Caco-2 (cell line): ENCODE data around the gene CHD9. TPM values are rescaled to one million over a fixed set of nuclear protein-coding genes. Genes with fewer than 3 reads are reported as not detected.

Experiments used
- BruUV-seq: library from RNA; stranded (reverse); fragments of 400-500 nt; replicated peaks from 2 replicates; lab custom pipeline; 2021; lab: Mats Ljungman, UMichigan
- CTCF ChIA-PET: fragments of 300-600 bp; sonication (Branson Sonifier 250); formaldehyde crosslinking; loops from one replicate; lab custom pipeline; 2022; ENCODE audit warnings: antibody characterized with exemption; lab: Charles Lee
- POLR2A ChIA-PET: fragments of 300-600 bp; sonication (Branson Sonifier 250); formaldehyde crosslinking; loops from one replicate; lab custom pipeline; 2022; ENCODE audit warnings: antibody characterized with exemption; lab: Charles Lee
- DNase-seq, 2 experiments: peaks; one replicate each; pipeline versions ENCODE4 v3.0.0 to v3.0.0-alpha.2; 2020 to 2022
- H3K27me3 ChIP-seq: replicated peaks from 2 replicates; pipeline ENCODE4 v1.6.0; 2011; ENCODE audit warnings: low read length; ENCODE audit not compliant: control insufficient read depth, insufficient read depth
- H3K36me3 ChIP-seq: 2 replicates; pipeline ENCODE4 v1.5.1; 2011; ENCODE audit warnings: low read length; ENCODE audit not compliant: control insufficient read depth, insufficient read depth
- H3K4me1 ChIP-seq: fragments of 250-450 bp; sonication (Bioruptor Pico); 2 replicates; pipeline ENCODE4 v1.5.1; 2020; ENCODE audit warnings: mild to moderate bottlenecking
- H3K4me3 ChIP-seq: 2 replicates; pipeline ENCODE4 v1.5.1; 2011; ENCODE audit warnings: low read depth, mild to moderate bottlenecking, control low read depth, low read length
- H3K9me3 ChIP-seq: fragments of 250-450 bp; sonication (Bioruptor Pico); 2 replicates; pipeline ENCODE4 v1.5.1; 2020; ENCODE audit warnings: mild to moderate bottlenecking, moderate library complexity
- H3K27ac Mint-ChIP-seq: one replicate; pipeline ENCODE4 v1.8.0; 2022; ENCODE audit warnings: mixed read lengths; ENCODE audit not compliant: unreplicated experiment
- H3K27me3 Mint-ChIP-seq: one replicate; pipeline ENCODE4 v1.8.0; 2022; ENCODE audit warnings: mixed read lengths; ENCODE audit not compliant: insufficient read depth, unreplicated experiment
- H3K36me3 Mint-ChIP-seq: one replicate; pipeline ENCODE4 v1.8.0; 2022; ENCODE audit warnings: mild to moderate bottlenecking, mixed read lengths; ENCODE audit not compliant: insufficient read depth, unreplicated experiment
- H3K4me1 Mint-ChIP-seq: one replicate; pipeline ENCODE4 v1.8.0; 2022; ENCODE audit warnings: low read depth, mixed read lengths; ENCODE audit not compliant: unreplicated experiment
- H3K4me3 Mint-ChIP-seq: one replicate; pipeline ENCODE4 v1.8.0; 2022; ENCODE audit warnings: mild to moderate bottlenecking, moderate library complexity, mixed read lengths; ENCODE audit not compliant: unreplicated experiment
- H3K9me3 Mint-ChIP-seq: one replicate; pipeline ENCODE4 v1.8.0; 2022; ENCODE audit warnings: mixed read lengths; ENCODE audit not compliant: unreplicated experiment
- CTCF ChIP-seq, 2 experiments: fragments of 200-600 bp in 1 of 2; IDR thresholded peaks; 1 replicate in 1 of 2; 2 replicates in 1 of 2; pipeline versions ENCODE4 v1.5.1 to v1.8.0; 2011 to 2022; ENCODE audit warnings: antibody characterized with exemption in 1 of 2, control low read depth in 1 of 2, inconsistent platforms in 1 of 2, low read depth in 1 of 2, low read length in 1 of 2, mild to moderate bottlenecking in 1 of 2, moderate library complexity in 1 of 2; ENCODE audit not compliant: insufficient read depth in 1 of 2, severe bottlenecking in 1 of 2, unreplicated experiment in 1 of 2
- intact Hi-C: fragments of 100-400 bp; cut with micrococcal nuclease; formaldehyde crosslinking; loops from one replicate; pipeline ENCODE4 v1.10.0; 2022; ENCODE audit not compliant: unreplicated experiment
- total RNA-seq: library from RNA; stranded (reverse); gene quantifications from 2 replicates; pipeline ENCODE4 v1.2.3, GENCODE V29; 2022

CHD9 gene
- total RNA-seq, 1 experiment from 2014 or later, result 29.1 TPM

DNA sequence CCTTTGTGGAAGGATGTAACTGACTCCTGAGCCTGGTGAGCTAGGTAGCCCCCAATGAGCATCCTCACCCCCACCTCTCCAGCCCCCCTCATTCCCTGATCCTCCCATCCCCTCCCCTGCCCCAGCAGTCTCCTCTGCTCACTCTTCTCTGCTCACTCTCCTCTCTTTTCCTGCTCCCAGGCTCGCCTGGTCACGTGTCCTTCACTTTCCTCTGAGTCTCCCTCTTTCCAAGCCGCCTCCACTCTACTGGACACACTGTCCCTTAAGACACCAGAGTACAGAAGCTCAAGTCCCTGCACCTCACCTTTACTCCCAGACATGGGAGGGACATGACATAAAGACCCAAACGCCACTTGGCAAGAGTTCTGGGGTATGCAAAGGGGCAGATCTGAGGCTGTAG, 303.2 kb downstream of the CHD9 start:
- no peak for TF ChIP-seq CTCF (IDR thresholded peaks at IDR 0.05; ENCODE audit: insufficient read depth in 1 of 2, low read depth in 1 of 2, low read length in 1 of 2, severe bottlenecking in 1 of 2, unreplicated experiment in 1 of 2)
- intact Hi-C loops, result no loop called here
- H3K36me3 ChIP-seq, result no peaks in the 10 kb centered on the region
- DNase-seq, result no peak
- no peaks in the 10 kb centered on the region for H3K27me3 ChIP-seq
- Mint-ChIP-seq H3K4me1 (no peaks in the 10 kb centered on the region), H3K27ac (no peak overlapping the region), H3K27me3 (peaks cover 12% of the 10 kb centered on the region), H3K36me3 (no peaks in the 10 kb centered on the region), H3K4me3 (no peak overlapping the region), H3K9me3 (no peaks in the 10 kb centered on the region)
- ChIA-PET POLR2A (no interaction called here), CTCF (interaction anchor here (0.6 kb wide), 1 partner anchor 55 kb away, joined by 4 read pairs; no protein-coding TSS in a partner anchor)
- H3K4me1 ChIP-seq, result no peaks in the 10 kb centered on the region
- H3K9me3 ChIP-seq, result no peaks in the 10 kb centered on the region
- H3K4me3 ChIP-seq, result no peak overlapping the region
- BruUV-seq, result no TSS peak

- Mint-ChIP-seq H3K36me3 (no peaks in the 10 kb centered on the region), H3K9me3 (no peaks in the 10 kb centered on the region), H3K27me3 (peaks cover 12% of the 10 kb centered on the region), H3K27ac (no peak overlapping the region), H3K4me3 (no peak overlapping the region), H3K4me1 (no peaks in the 10 kb centered on the region)
- H3K9me3 ChIP-seq, result no peaks in the 10 kb centered on the region
- intact Hi-C loops, result no loop called here
- H3K36me3 ChIP-seq, result no peaks in the 10 kb centered on the region
- ChIA-PET POLR2A (no interaction called here), CTCF (no interaction called here)
- no peak overlapping the region for H3K4me3 ChIP-seq
- no peak for TF ChIP-seq CTCF (IDR thresholded peaks at IDR 0.05; ENCODE audit: insufficient read depth in 1 of 2, low read depth in 1 of 2, low read length in 1 of 2, severe bottlenecking in 1 of 2, unreplicated experiment in 1 of 2)
- no peaks in the 10 kb centered on the region for H3K27me3 ChIP-seq
- BruUV-seq, result no TSS peak
- H3K4me1 ChIP-seq, result no peaks in the 10 kb centered on the region
- DNase-seq, result no peak
Observed at GRCh38 chr16:53358884-53359283, 304.1 kb downstream of the CHD9 start.

- ChIA-PET CTCF (no interaction called here), POLR2A (no interaction called here)
- H3K9me3 ChIP-seq, result no peaks in the 10 kb centered on the region
- H3K4me1 Mint-ChIP-seq, result no peaks in the 10 kb centered on the region
- H3K4me3 ChIP-seq, result no peak overlapping the region
- no peaks in the 10 kb centered on the region for H3K36me3 Mint-ChIP-seq
- no peak overlapping the region for H3K4me3 Mint-ChIP-seq
- no peaks in the 10 kb centered on the region for H3K27me3 Mint-ChIP-seq
- BruUV-seq, result no TSS peak
- intact Hi-C loops, result no loop called here
- H3K36me3 ChIP-seq, result no peaks in the 10 kb centered on the region
- no peaks in the 10 kb centered on the region for H3K4me1 ChIP-seq
- H3K27ac Mint-ChIP-seq, result no peak overlapping the region
- TF ChIP-seq CTCF (IDR thresholded peaks at IDR 0.05; ENCODE audit: insufficient read depth in 1 of 2, low read depth in 1 of 2, low read length in 1 of 2, severe bottlenecking in 1 of 2, unreplicated experiment in 1 of 2), result no peak
- no peaks in the 10 kb centered on the region for H3K9me3 Mint-ChIP-seq
- DNase-seq, result no peak
- H3K27me3 ChIP-seq, result no peaks in the 10 kb centered on the region
Observed at GRCh38 chr16:53369921-53370320, 315.1 kb downstream of the CHD9 start.
